Stomach smooth muscle (tissue), 2 donors: ENCODE data around the gene UBE2Q2.
A peak's percentile ranks its signal among the peaks of the same experiment; 100 is the strongest.

Source experiments
- H3K27ac ChIP-seq: one replicate; pipeline ENCODE4 v1.7.0; 2013; ENCODE audit warnings: mild to moderate bottlenecking, low read length, inconsistent platforms
- H3K27me3 ChIP-seq, 2 donors: one replicate each; pipeline ENCODE4 v1.7.0; 2013; ENCODE audit warnings: low read length in 2 of 2; ENCODE audit not compliant: insufficient read depth in 2 of 2, control insufficient read depth in 1 of 2
- H3K36me3 ChIP-seq, 2 donors: one replicate each; pipeline ENCODE4 v1.7.0; 2013; ENCODE audit warnings: low read length in 2 of 2; ENCODE audit not compliant: control insufficient read depth in 2 of 2, insufficient read depth in 2 of 2
- H3K4me1 ChIP-seq: one replicate; pipeline ENCODE4 v1.7.0; 2013; ENCODE audit warnings: low read length; ENCODE audit not compliant: control insufficient read depth, insufficient read depth
- H3K4me3 ChIP-seq, 2 donors: one replicate each; pipeline ENCODE4 v1.7.0; 2013; ENCODE audit warnings: low read length in 2 of 2
- H3K9ac ChIP-seq, 2 donors: one replicate each; pipeline ENCODE4 v1.7.0; 2013; ENCODE audit warnings: low read length in 2 of 2, mild to moderate bottlenecking in 1 of 2
- H3K9me3 ChIP-seq, 2 donors: one replicate each; pipeline ENCODE4 v1.7.0; 2013; ENCODE audit warnings: low read length in 2 of 2; ENCODE audit not compliant: control insufficient read depth in 2 of 2
- donor health status: healthy.
- donor health status: Pancreatic carcinoma.

Gene UBE2Q2

DNA sequence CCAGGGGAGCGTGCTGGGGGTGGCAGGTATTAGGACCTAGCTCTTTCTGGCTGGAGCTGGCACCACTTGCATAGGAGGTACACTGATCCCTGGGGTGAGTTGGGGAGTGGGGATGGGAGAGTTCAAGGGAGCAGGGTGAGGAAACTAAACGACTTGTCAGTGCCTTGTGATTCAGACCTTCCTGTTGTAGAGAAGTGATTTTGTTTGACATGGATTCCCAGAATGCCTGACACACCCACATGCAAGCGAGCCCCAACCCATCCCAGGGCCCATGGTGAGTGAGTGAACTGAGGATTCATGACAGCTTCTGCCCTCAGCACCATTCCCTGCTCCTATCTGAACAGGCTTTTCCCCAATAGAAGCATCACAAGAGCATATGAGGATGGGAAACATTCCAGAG, 15.6 kb upstream of the UBE2Q2 start:
- no peak overlapping the region for H3K4me3 ChIP-seq
- H3K4me1 ChIP-seq, result no peaks in the 10 kb centered on the region
- H3K9ac ChIP-seq, result no peak overlapping the region
- H3K27ac ChIP-seq, result no peak overlapping the region
- peaks cover 0 to 2% of the 10 kb centered on the region in 2 donors for H3K27me3 ChIP-seq
- no peaks in the 10 kb centered on the region for H3K9me3 ChIP-seq
- no peaks in the 10 kb centered on the region for H3K36me3 ChIP-seq

DNA sequence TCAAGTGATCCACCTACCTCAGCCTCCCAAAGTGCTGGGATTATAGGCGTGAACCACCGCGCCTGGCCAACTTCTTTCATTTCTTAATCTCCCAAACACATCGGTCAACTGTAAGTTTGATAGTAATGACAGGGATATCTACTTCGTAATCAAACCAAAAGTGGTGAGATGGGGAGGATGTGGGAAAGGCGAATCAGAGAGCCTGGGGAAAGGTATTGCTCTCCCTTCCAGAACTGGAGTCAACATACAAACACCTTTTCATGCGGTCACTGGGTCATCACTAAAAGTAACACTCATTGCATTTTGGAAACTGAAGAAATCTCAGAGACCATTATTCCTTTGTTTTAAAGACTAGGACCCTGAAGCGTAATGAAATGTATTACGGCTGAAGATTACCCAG, 14.8 kb upstream of the UBE2Q2 start:
- Histone ChIP-seq H3K4me1 (no peaks in the 10 kb centered on the region), H3K9ac (no peak overlapping the region), H3K27ac (no peak overlapping the region), H3K9me3 (no peaks in the 10 kb centered on the region), H3K36me3 (no peaks in the 10 kb centered on the region), H3K4me3 (no peak overlapping the region), H3K27me3 (peaks cover 0 to 2% of the 10 kb centered on the region in 2 donors)

DNA sequence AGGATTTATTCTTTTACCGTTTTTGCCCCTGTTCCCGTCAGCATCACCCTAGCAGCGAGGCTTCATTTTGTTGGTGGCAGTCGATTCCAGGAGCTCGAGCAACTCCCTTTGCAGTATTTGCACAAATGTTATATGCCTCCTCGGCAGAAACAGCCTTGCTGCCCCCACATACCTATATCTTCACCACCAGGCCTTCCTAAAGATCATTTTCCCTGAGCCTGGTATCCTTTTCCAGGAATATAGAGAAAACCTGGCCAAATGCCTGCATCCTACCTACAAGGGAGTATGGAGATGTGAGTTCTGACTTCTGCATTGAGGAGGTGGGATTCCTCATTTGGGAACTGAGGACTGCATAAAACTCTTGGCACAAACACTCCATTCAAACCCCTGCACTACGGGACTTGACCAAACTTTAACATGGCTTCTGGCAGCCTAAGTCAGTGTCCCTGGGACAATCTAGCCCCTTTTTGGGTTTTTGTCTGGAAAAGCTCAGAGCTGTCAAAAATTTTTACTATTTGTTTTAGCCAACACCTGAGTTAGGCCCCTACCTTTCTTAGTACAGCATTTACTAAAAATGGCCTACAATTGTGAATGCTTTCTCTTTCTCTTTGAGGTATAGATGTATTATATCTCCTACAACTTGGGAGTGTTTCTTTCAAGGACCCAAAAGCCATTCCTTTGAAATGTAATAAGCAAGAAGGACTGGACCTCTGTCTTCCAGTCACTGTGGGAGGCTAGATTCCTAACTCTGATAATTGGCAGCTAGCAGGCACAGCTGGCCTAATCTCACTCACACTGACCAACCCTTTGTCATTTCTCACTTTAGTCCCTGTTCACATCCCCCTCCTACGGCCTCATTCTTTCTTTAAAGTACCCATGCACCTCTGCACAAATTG, 12.1 kb upstream of the UBE2Q2 start:
- Histone ChIP-seq H3K4me3 (no peak overlapping the region), H3K27me3 (no peaks in the 10 kb centered on the region), H3K36me3 (no peaks in the 10 kb centered on the region), H3K4me1 (no peaks in the 10 kb centered on the region), H3K27ac (no peak overlapping the region), H3K9ac (no peak overlapping the region), H3K9me3 (no peaks in the 10 kb centered on the region)

DNA sequence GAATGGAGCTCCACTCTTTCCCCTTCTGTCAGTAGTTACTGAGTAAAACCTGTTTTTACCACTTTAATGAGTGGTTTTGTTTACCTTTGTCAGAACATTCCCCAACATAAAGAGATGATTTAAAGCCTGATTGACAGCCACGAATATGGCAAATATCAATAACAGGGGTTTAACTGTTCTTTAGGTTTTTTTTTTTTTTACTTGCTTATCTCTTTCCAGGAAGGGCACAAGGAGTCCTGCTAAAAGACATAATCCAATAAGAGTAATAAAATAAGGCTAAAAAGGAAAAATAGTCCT, 11.5 kb upstream of the UBE2Q2 start:
- Histone ChIP-seq H3K9me3 (no peaks in the 10 kb centered on the region), H3K27ac (no peak overlapping the region), H3K9ac (no peak overlapping the region), H3K27me3 (no peaks in the 10 kb centered on the region), H3K4me1 (no peaks in the 10 kb centered on the region), H3K36me3 (no peaks in the 10 kb centered on the region), H3K4me3 (no peak overlapping the region)

GRCh38 chr15:75832114-75832513, 11.1 kb upstream of the UBE2Q2 start:
- H3K4me3 ChIP-seq, result no peak overlapping the region
- no peaks in the 10 kb centered on the region for H3K27me3 ChIP-seq
- H3K36me3 ChIP-seq, result no peaks in the 10 kb centered on the region

DNA sequence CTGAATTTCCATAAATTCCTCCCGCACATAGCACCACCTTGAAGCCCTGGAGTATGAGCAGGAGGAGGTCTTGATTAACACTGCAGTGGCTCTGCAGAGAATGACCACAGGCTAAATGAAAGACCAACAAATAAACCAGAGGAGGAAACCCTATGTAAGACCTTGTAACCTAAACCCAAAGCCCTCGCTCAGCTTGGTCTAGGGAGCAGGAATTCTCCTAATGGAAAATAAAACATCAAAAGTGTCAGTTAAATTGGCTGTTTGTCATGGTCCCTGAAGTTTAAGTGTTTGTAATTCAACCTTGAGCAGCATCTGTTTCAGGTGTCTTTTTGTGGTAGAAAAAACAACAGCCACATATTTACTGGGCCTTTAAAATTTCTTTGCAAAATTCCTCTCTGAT, 9.2 kb upstream of the UBE2Q2 start:
- H3K9me3 ChIP-seq, result no peaks in the 10 kb centered on the region
- H3K4me1 ChIP-seq, result no peaks in the 10 kb centered on the region
- no peak overlapping the region for H3K9ac ChIP-seq
- no peak overlapping the region for H3K4me3 ChIP-seq
- H3K27me3 ChIP-seq, result no peaks in the 10 kb centered on the region
- no peaks in the 10 kb centered on the region for H3K36me3 ChIP-seq
- H3K27ac ChIP-seq, result no peak overlapping the region

More at GRCh38 chr15:75832114-75832513, 11.1 kb upstream of the UBE2Q2 start:
- Histone ChIP-seq H3K4me1 (no peaks in the 10 kb centered on the region), H3K9ac (no peak overlapping the region), H3K27ac (no peak overlapping the region), H3K9me3 (no peaks in the 10 kb centered on the region)

GRCh38 chr15:75835990-75836958, 7.0 kb upstream of the UBE2Q2 start:
- Histone ChIP-seq H3K36me3 (no peaks in the 10 kb centered on the region), H3K27me3 (no peaks in the 10 kb centered on the region), H3K27ac (no peak overlapping the region), H3K4me1 (no peaks in the 10 kb centered on the region), H3K9me3 (no peaks in the 10 kb centered on the region), H3K4me3 (no peak overlapping the region), H3K9ac (no peak overlapping the region)

- no peaks in the 10 kb centered on the region for H3K36me3 ChIP-seq
- H3K4me3 ChIP-seq, result no peak overlapping the region
- H3K4me1 ChIP-seq, result no peaks in the 10 kb centered on the region
- no peaks in the 10 kb centered on the region for H3K27me3 ChIP-seq
- no peaks in the 10 kb centered on the region for H3K9me3 ChIP-seq
- no peak overlapping the region for H3K9ac ChIP-seq
- no peak overlapping the region for H3K27ac ChIP-seq
These were observed 6.3 kb upstream of the UBE2Q2 start for GRCh38 chr15:75836959-75837334.

GRCh38 chr15:75840659-75841058, 2.6 kb upstream of the UBE2Q2 start:
- Histone ChIP-seq H3K4me3 (no peak overlapping the region), H3K27me3 (no peaks in the 10 kb centered on the region), H3K27ac (peak overlapping the region; percentile 37), H3K36me3 (no peaks in the 10 kb centered on the region), H3K9me3 (no peaks in the 10 kb centered on the region), H3K4me1 (peaks cover 17% of the 10 kb centered on the region), H3K9ac (no peak overlapping the region)

DNA sequence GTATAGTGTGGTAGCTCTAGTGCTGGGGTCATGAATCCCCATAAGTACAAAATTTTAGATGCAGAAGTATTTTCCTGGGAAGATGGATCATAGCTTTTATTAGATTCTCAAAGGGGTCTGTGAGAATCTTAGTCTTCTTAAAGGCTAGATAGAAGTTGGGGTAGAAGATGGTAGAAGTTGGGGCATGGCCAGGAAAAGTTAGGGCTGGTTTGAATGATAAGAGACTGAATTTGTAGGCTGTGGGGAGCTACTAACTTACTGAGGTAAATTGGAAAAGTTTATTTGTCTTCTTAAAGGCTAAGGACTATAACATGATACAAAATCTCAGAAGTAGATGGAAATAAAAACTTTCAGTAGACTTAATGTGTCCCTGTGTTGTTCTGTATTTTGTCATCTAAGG, 1.6 kb upstream of the UBE2Q2 start:
- Histone ChIP-seq H3K27ac (no peak overlapping the region), H3K9me3 (no peaks in the 10 kb centered on the region), H3K4me3 (no peak overlapping the region)

More for the DNA sequence above, 1.6 kb upstream of the UBE2Q2 start:
- Histone ChIP-seq H3K27me3 (no peaks in the 10 kb centered on the region), H3K9ac (no peak overlapping the region), H3K36me3 (no peaks in the 10 kb centered on the region), H3K4me1 (peaks cover 19% of the 10 kb centered on the region)
